Activated CD8-positive, alpha-beta memory T cell treated with anti-CD3 and anti-CD28 coated beads, Interleukin-2, amount 50 U/mL, for 24 hours (primary cell): Measurements from ENCODE around the gene BCAS1.
"Not testable (repeated sequence)": the region's sequence is repeated elsewhere in the genome, so short reads cannot be mapped to it uniquely, and the experiment has no call there.

Experiments used
- DNase-seq: peaks from one replicate; pipeline ENCODE4 v3.0.0-alpha.2; 2020; ENCODE audit errors: extremely low read depth

The BCAS1 gene

GRCh38 chr20:53986037-53986650, 84.2 kb downstream of the BCAS1 start:
- DNase-seq: no peak

GRCh38 chr20:53985150-53985518, 85.3 kb downstream of the BCAS1 start:
- DNase-seq: no peak

- DNase-seq: no peak
Observed at GRCh38 chr20:53984356-53985149, 85.8 kb downstream of the BCAS1 start.

GRCh38 chr20:53983401-53983800, 87.0 kb downstream of the BCAS1 start:
- no peak for DNase-seq

GRCh38 chr20:53982624-53983023, 87.8 kb downstream of the BCAS1 start:
- DNase-seq: no peak

- no peak for DNase-seq
Observed at GRCh38 chr20:53981752-53982437, 88.5 kb downstream of the BCAS1 start.

GRCh38 chr20:53981130-53981529, 89.3 kb downstream of the BCAS1 start:
- DNase-seq: no peak

- DNase-seq: no peak
Observed at GRCh38 chr20:53980031-53980465, 90.3 kb downstream of the BCAS1 start.

- DNase-seq: no peak
Observed at GRCh38 chr20:53978497-53978896, 91.9 kb downstream of the BCAS1 start.

- no peak for DNase-seq
Observed at GRCh38 chr20:53977391-53977790, 93.0 kb downstream of the BCAS1 start.

GRCh38 chr20:53975761-53976160, 94.6 kb downstream of the BCAS1 start:
- DNase-seq: no peak

GRCh38 chr20:53974785-53975555, 95.4 kb downstream of the BCAS1 start:
- no peak for DNase-seq

GRCh38 chr20:53973882-53974281, 96.5 kb downstream of the BCAS1 start:
- not testable (repeated sequence) for DNase-seq

GRCh38 chr20:53972179-53972578, 98.2 kb downstream of the BCAS1 start:
- DNase-seq: no peak

- no peak for DNase-seq
Observed at GRCh38 chr20:53971096-53971683, 99.2 kb downstream of the BCAS1 start.

GRCh38 chr20:53970232-53970631, 100.2 kb downstream of the BCAS1 start:
- no peak for DNase-seq

- DNase-seq: no peak
Observed at GRCh38 chr20:53967527-53967926, 102.9 kb downstream of the BCAS1 start.

- no peak for DNase-seq
Observed at GRCh38 chr20:53966774-53967398, 103.5 kb downstream of the BCAS1 start.

- DNase-seq: no peak
Observed at GRCh38 chr20:53964501-53965253, 105.7 kb downstream of the BCAS1 start.

- DNase-seq: no peak
Observed at GRCh38 chr20:53964067-53964466, 106.3 kb downstream of the BCAS1 start.
